Fibroblast of skin of scalp (primary cell): Measurements from ENCODE around the gene CDK14.

Experiments
- DNase-seq: peaks from one replicate; pipeline ENCODE4 v3.0.0-alpha.2; 2013

The CDK14 gene

DNA sequence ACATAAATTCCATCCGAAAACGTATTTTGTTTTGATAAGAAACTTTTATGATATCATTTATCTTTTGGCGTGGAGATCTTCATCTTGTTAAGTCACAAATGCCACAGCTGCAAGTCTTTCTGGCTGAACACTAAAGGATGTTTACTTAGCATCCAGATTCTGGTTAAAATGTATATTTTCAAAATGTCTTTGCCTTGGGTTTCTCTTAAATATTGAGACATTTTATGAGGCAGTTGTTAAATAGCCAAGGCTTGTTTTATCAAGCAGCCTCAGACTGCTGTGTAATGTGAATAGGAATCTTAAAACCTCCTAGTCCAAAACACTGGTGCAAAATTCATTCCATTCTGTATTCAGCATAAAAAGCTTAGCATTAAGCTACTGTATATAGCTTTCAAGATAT lies 531.8 kb downstream of the CDK14 start:
- no peak for DNase-seq

- DNase-seq: peak; percentile 26
Measured at GRCh38 chr7:91128683-91129348, 532.7 kb downstream of the CDK14 start.

GRCh38 chr7:91135300-91135699 lies 539.2 kb downstream of the CDK14 start:
- DNase-seq: no peak

DNA sequence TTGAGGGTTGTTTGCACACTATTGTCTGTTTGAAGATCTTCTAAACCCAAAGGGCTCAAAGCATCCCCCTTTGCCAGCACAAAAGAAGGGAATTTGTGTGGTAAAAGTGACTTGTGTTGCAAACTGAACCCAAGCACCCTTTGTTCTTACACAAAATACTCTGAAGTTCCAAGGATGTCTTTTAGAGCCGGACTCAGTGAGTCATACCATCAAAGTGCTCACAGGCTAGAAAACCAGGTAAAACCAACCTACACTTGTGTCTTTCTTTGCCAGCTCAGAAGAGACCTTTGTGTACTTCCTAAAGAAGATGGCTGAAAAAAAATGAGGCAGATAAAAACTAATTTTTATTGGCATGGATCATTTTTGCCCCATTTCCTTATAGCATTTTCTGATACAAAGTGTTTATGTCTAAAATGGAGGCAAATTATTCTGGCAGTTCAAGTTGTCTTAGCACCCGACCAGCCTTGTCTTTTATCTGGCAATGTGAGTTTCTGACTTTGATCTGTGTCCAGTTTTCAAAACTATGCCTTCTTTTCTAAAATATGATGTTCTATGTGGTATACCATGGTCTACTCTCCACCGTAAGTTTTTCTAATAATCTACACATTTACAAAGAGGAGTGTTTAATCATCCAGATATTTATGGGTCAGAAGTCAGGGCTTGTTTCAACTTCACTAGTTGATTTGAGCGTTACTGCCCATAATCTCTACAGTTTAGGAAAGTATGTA lies 539.7 kb downstream of the CDK14 start:
- no peak for DNase-seq

DNA sequence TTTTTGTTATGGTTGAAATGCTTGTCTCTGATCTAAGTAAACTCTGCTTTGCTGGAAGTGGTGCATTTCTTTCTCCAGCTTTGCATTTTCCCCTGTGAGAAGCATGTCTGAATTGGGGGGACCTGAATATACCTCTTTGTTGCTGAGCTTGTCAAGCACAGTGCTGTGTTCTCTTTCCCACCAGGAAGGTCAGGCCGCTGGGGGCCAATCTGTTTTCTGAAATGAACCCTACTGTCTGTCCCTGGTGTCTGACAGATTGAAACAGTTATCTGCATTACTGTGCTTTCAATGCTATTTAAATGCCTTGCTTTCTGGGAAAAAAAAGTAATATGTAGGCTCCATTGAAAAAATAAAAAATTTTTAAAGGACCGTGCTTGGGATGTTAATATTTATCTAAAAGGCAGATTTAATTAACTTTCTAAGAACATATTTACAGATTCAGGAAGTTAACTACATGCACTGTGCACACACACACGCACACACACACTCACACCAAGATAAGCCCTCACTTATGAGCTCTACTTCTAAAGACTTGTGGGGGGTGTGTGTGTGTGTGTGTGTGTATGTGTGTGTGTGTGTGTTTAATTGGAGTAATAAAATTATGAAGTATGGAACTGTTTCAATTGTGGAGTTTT lies 541.1 kb downstream of the CDK14 start:
- no peak for DNase-seq

DNA sequence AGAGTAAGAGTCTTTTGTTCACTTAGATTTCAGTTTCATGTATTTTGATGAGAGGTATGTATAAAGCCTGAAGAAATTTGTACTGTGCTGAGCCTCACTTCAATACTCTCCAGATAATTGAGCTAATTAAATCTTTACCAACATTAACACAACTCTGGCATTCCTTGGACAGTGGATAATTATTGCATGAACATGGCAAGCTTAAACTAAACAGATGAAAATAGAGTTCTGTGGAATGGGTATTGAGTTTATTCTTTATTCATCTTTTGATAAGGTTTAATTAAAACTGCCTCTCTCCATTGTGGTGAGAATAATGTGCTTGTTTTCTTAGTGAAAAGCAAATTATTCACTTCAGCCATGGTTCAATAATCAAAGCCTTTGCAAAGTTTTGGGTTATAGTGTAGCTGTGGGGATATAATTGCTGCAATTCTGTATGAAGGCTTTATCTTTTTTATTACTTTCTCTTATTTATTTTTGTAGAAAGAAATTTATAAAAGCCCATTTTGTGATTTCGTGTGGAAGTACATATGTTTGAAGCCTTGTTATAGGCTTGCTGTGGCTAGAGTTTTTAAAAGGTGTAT lies 541.8 kb downstream of the CDK14 start:
- DNase-seq: no peak

GRCh38 chr7:91140286-91140685 lies 544.2 kb downstream of the CDK14 start:
- no peak for DNase-seq

GRCh38 chr7:91140982-91141381 lies 544.9 kb downstream of the CDK14 start:
- peak; percentile 10 for DNase-seq

DNA sequence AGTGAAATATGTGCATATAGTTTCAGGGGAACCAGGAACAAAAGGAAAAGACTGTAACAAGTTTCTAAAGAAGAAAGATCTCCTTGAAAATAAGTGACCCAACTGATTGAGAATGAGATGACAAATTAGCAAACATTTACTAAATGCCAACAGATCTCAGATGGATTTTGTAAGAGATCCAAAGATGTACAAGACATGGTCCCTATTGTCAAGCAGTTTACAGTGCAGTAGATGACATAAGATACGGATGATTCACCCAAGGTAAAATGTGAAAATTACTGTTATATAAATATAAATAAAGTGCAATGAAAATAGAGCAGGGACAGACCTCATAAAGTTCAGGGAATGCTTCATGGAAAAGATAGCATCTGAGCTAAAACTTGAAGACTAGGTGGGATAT lies 546.6 kb downstream of the CDK14 start:
- DNase-seq: no peak

GRCh38 chr7:91149341-91150246 lies 553.5 kb downstream of the CDK14 start:
- no peak for DNase-seq

DNA sequence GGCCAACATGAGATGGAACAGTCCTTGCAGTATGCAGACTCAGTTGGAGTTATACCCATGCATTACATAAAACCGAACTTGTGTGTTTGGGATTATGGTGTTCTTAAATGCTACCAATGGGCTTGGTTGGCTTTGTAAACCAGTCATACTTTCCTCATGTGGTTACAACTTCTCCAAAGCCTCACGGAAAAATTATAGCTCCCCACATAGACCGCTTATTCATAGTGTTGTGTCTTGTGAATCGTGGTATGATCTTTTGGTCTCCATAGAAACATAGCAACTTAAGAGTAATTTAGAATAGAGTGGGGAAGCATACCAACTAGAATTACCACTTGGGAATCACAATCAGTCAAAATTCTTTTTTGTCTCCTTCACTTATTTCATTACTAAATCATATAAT lies 555.8 kb downstream of the CDK14 start:
- peak; percentile 33 for DNase-seq

- DNase-seq: peak; percentile 71
Measured at GRCh38 chr7:91156316-91157185, 560.4 kb downstream of the CDK14 start.

DNA sequence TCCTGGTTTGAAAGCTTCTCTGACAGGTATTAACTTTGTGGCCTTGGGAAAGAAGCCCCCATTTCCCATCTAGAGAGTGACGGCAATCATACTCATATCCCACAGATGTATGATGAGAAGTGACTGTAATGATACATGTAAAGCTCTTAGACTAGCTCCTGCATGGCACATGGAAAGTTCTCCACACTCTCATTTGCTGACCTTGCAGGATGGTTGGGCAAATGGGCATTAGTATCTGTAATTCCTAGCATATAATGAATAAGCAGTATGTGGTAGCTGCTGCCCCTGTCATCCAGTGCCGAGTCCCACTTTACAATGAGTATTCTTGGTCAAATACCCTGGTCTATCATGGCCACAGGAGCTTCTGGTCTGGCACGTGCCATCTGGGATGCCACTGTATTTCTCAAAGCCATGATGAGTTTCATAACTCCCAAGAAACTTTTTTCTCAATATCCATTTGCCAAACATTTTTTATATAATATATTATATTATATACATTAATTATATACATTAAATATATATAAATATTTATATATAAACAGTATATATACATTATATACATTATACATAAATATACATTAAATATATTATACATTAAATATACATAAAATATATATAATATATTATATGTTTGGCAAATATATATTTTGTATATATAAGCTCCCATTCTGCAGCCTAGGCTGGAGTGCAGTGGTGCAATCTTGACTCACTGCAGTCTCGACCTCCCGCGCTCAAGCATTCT lies 561.6 kb downstream of the CDK14 start:
- no peak for DNase-seq

- DNase-seq: no peak
Measured at GRCh38 chr7:91162436-91162835, 566.3 kb downstream of the CDK14 start.

DNA sequence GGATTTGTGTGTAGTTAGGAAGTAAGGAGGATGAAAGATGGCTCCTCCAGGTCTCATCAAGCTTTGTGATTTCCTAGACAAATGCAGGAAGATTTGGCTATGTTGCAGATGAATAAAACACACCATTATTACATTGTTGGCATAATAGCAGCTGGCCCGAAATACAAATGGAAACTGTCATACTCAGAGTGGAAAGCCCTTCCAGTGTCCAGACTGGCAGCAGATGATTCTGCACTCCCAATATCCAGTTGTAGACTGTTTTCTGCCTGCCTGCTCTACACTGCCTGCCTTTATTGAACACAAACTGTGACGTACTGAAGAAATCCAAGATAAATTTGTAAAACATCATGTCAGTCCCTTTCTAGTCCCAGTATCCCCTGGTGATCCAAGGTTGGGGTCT lies 568.4 kb downstream of the CDK14 start:
- DNase-seq: no peak

GRCh38 chr7:91165006-91165845 lies 569.1 kb downstream of the CDK14 start:
- peak; percentile 89 for DNase-seq

GRCh38 chr7:91165846-91166230 lies 569.7 kb downstream of the CDK14 start:
- DNase-seq: no peak

GRCh38 chr7:91168871-91169829 lies 573.0 kb downstream of the CDK14 start:
- no peak for DNase-seq

DNA sequence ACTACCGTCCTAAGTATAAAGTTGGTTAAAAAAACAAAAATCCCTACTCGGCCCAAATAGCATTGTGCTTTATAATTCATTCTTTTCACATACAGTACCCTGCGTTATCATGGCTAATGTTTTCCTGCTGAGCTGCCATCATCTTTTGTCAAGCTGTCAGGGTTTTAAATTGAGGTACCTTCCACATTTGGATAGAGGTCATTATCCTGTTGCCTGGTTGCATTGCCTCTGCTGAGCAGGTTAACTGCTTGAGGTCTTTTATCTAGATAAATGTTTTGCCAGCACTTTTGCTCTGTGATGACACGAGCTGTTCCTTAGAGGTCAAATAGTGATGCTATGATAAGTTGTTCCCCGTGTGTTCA lies 573.7 kb downstream of the CDK14 start:
- DNase-seq: no peak
